Testis (tissue), 3 donors: Measurements from ENCODE around the gene AFP. TPM values are rescaled to one million over a fixed set of nuclear protein-coding genes. Genes with fewer than 3 reads are reported as not detected.

Experiments used
- DNase-seq: peaks from one replicate; pipeline ENCODE4 v3.0.0-alpha.2; 2019
- H3K27ac ChIP-seq, 2 donors: fragments of 200-600 bp; sonication (generic); one replicate each; pipeline ENCODE4 v1.5.1; 2019
- H3K27me3 ChIP-seq: fragments of 200-600 bp; sonication (generic); one replicate; pipeline ENCODE4 v1.5.1; 2019
- H3K36me3 ChIP-seq: fragments of 200-600 bp; sonication (generic); one replicate; pipeline ENCODE4 v1.5.1; 2017; ENCODE audit warnings: low read depth; ENCODE audit errors: missing control alignments
- H3K4me1 ChIP-seq: fragments of 200-600 bp; sonication (generic); one replicate; pipeline ENCODE4 v1.5.1; 2019
- H3K4me3 ChIP-seq, 2 donors: fragments of 200-600 bp; sonication (generic); one replicate each; pipeline ENCODE4 v1.5.1; 2017 to 2019
- H3K9me3 ChIP-seq: fragments of 200-600 bp; sonication (generic); one replicate; pipeline ENCODE4 v1.5.1; 2017
- POLR2A ChIP-seq: fragments of 450-650 bp; IDR thresholded peaks from one replicate; pipeline ENCODE4 v1.6.1; 2017; ENCODE audit warnings: antibody characterized with exemption, mild to moderate bottlenecking, moderate library complexity
- WGBS, 2 donors: methylation state at CpG; one replicate each; pipeline ENCODE4 v1.1.5; 2018; 5-methylcytosine and 5-hydroxymethylcytosine counted together
- intact Hi-C: fragments of 100-400 bp; cut with DNase I; formaldehyde crosslinking; loops from one replicate; pipeline ENCODE4 v1.15.1; 2023; ENCODE audit warnings: low total_unique reads
- polyA plus RNA-seq: library from polyadenylated mRNA; stranded (reverse); fragments of 350-450 nt; fragmentation: Illumina TruSeq; extraction: RNeasy Lipid Tissue Mini Kit (QIAGEN cat#74804); gene quantifications from one replicate; pipeline ENCODE4 v1.2.3, GENCODE V29; 2014; ENCODE audit warnings: low read depth, low replicate concordance; ENCODE audit not compliant: insufficient read depth
- total RNA-seq, 2 donors: library from RNA; depleted of rRNA; stranded (reverse); fragments of >200 nt; gene quantifications; one replicate each; pipeline ENCODE4 v1.2.3, GENCODE V29; 2016
- TF ChIP-seq, protein P1 (sequence below), 3 experiments: fragments of 450-650 bp in 2 of 3; fragments of 200-600 bp in 1 of 3; sonication (generic) in 1 of 3; IDR thresholded peaks; one replicate each; pipeline ENCODE4 v1.5.1; 2016 to 2019; ENCODE audit warnings: antibody characterized with exemption in 3 of 3, mild to moderate bottlenecking in 2 of 3, moderate library complexity in 1 of 3

The AFP gene
- total and polyA plus RNA-seq, 3 donors from 2014 or later, result 0.16 TPM; not detected in 2

DNA sequence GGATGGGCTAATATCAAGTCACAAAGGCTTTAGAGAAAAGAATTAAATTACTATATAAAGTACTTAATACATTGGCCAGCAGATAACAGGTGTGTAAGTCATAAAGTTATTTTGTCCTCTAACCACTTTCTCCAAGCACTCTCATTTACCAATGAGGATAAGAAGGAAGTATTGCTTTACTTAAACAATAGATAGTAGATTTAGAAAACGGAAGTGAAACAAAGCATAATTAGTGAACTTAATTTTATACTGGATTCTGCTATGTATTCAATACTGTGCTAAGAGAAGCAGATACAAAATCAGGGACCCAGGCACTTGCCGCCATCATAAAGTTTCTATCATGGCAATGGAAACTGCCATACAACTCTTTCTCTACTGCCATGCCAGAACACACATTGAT, 69.5 kb downstream of the AFP start:
- no peak overlapping the region for H3K4me3 ChIP-seq
- H3K27ac ChIP-seq, result no peak overlapping the region
- intact Hi-C loops, result no loop called here
- no peak for DNase-seq
- TF ChIP-seq POLR2A, result no peak
- TF ChIP-seq, protein P1, sequence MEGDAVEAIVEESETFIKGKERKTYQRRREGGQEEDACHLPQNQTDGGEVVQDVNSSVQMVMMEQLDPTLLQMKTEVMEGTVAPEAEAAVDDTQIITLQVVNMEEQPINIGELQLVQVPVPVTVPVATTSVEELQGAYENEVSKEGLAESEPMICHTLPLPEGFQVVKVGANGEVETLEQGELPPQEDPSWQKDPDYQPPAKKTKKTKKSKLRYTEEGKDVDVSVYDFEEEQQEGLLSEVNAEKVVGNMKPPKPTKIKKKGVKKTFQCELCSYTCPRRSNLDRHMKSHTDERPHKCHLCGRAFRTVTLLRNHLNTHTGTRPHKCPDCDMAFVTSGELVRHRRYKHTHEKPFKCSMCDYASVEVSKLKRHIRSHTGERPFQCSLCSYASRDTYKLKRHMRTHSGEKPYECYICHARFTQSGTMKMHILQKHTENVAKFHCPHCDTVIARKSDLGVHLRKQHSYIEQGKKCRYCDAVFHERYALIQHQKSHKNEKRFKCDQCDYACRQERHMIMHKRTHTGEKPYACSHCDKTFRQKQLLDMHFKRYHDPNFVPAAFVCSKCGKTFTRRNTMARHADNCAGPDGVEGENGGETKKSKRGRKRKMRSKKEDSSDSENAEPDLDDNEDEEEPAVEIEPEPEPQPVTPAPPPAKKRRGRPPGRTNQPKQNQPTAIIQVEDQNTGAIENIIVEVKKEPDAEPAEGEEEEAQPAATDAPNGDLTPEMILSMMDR (IDR thresholded peaks at IDR 0.05), result no peak
- H3K4me1 ChIP-seq, result no peaks in the 10 kb centered on the region
- WGBS, 2 donors, result 87 to 88% methylated on average over 2 of the region's 2 CpGs
- no peaks in the 10 kb centered on the region for H3K27me3 ChIP-seq
- no peaks in the 10 kb centered on the region for H3K36me3 ChIP-seq
- no peaks in the 10 kb centered on the region for H3K9me3 ChIP-seq

Other genes with a start within 250 kb of the AFP start
- gene ANKRD17, start 177.4 kb upstream of the AFP start, total RNA-seq, result 10 to 100 TPM; 68.9 to 78.3 TPM
- gene ANKRD17, start 177.4 kb upstream of the AFP start, polyA plus RNA-seq, result 26.9 TPM
- 1 to 10 TPM; 3.5 to 5.0 TPM for gene ALB, start 31.9 kb upstream of the AFP start, total RNA-seq
- gene ALB, start 31.9 kb upstream of the AFP start, polyA plus RNA-seq, result 6.9 TPM
- gene AFM, start 45.5 kb downstream of the AFP start, total RNA-seq, result under 1 TPM in 1 of 2 donors, not detected in 1; 0.19 TPM
- gene AFM, start 45.5 kb downstream of the AFP start, polyA plus RNA-seq, result 0.20 TPM
- under 1 TPM; 0.06 to 0.08 TPM for gene RASSF6, start 184.2 kb downstream of the AFP start, total RNA-seq
- gene RASSF6, start 184.2 kb downstream of the AFP start, polyA plus RNA-seq, result 0.17 TPM